Activated B cell treated with CpG ODN at 0.5 μM for 24 hours (primary cell): ENCODE data around the gene SRGAP3. TPM values are rescaled to one million over a fixed set of nuclear protein-coding genes. Genes with fewer than 3 reads are reported as not detected.
"Not testable (repeated sequence)": the region's sequence is repeated elsewhere in the genome, so short reads cannot be mapped to it uniquely, and the experiment has no call there.

Experiments used
- ATAC-seq: fragments of 200-7000 bp; cut with Tn5 transposase; one replicate; pipeline ENCODE4 v1.10.0; 2021; ENCODE audit warnings: low read depth, mild to moderate bottlenecking, moderate library complexity
- CTCF ChIA-PET: fragments of 350-600 bp; sonication (Branson Sonifier 250); formaldehyde crosslinking; loops from one replicate; lab custom pipeline; 2021; ENCODE audit warnings: antibody characterized with exemption; lab: Charles Lee
- POLR2A ChIA-PET: fragments of 350-600 bp; sonication (Branson Sonifier 250); formaldehyde crosslinking; loops from one replicate; lab custom pipeline; 2021; ENCODE audit warnings: antibody characterized with exemption; lab: Charles Lee
- DNase-seq: peaks from one replicate; pipeline ENCODE4 v3.0.0; 2022
- H3K27ac Mint-ChIP-seq: one replicate; pipeline ENCODE4 v1.8.0; 2020; ENCODE audit warnings: mixed read lengths
- H3K27me3 Mint-ChIP-seq: one replicate; pipeline ENCODE4 v1.8.0; 2021; ENCODE audit warnings: mixed read lengths
- H3K36me3 Mint-ChIP-seq: one replicate; pipeline ENCODE4 v1.8.0; 2021; ENCODE audit warnings: low read depth, mixed read lengths
- H3K4me1 Mint-ChIP-seq: one replicate; pipeline ENCODE4 v1.8.0; 2021; ENCODE audit warnings: mixed read lengths
- H3K4me3 Mint-ChIP-seq: one replicate; pipeline ENCODE4 v1.8.0; 2020; ENCODE audit warnings: mild to moderate bottlenecking, mixed read lengths
- H3K9me3 Mint-ChIP-seq: one replicate; pipeline ENCODE4 v1.8.0; 2020; ENCODE audit warnings: mixed read lengths
- intact Hi-C: fragments of 100-400 bp; cut with micrococcal nuclease; formaldehyde crosslinking; loops from one replicate; pipeline ENCODE4 v1.15.1; 2024
- total RNA-seq: library from RNA; stranded (reverse); gene quantifications from 2 replicates; pipeline ENCODE4 v1.2.3, GENCODE V29; 2022
- TF ChIP-seq, protein P1 (sequence below): fragments of 200-600 bp; IDR thresholded peaks from one replicate; pipeline ENCODE4 v1.8.0; 2022; ENCODE audit warnings: antibody characterized with exemption, mild to moderate bottlenecking

SRGAP3 gene
- 0.20 and 0.58 TPM in 2 replicates for total RNA-seq

DNA sequence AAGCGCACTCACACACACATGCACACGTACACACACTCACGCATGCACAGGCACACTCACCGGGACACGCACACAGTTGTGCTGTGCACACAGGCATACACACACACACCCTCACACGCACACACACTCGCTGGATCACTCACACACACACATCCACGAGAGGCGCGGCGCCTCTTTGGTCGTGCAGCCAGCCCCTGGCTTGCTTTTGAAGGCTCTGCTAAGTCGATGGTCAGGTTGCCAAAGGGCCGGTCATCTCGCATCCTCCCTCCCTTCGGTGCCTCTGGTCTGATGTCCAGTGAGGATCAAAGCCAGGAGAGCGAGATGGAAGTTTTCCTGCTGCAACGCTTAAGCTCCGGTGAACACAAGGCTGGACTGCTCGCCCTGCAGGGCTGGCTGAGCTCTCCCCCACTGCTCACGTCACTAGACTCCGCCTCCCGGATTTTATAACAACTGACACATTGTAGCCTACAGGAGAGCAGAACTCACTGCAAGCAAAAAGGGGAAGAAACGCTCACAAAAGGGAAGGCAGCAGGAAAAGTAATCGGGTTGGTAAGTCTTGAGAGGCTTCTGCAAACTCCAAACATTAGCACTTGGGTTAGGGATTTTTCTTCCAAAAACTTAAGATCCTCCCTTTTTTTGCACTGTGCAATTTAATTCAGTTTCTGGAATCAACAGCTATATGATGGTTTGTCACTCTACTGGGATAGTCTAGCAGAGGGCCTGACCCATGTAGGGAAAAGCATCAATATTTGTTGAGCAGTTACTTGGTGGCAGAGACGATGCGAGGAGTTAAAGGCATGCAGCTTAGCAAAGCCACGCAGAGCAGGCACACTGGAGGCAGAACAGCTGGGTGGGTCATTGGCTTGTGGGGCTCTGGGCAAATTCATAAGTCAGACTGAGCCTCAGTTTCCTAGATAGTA is at the start of gene SRGAP3:
Gene SRGAP3 (minus strand): TSS at position 374 of the 920 bp plus-strand sequence. CDS start 695 bp downstream, outside the sequence.
- Mint-ChIP-seq H3K9me3 (no peaks in the 10 kb centered on the region), H3K4me3 (peak within 1 kb of the TSS; percentile 86), H3K36me3 (no peaks in the 10 kb centered on the region), H3K27ac (peak within 1 kb of the TSS; percentile 50), H3K4me1 (peaks cover 19% of the 10 kb centered on the region), H3K27me3 (peaks cover 5% of the 10 kb centered on the region)
- ATAC-seq (peak; percentile 100), DNase-seq (peak; percentile 60)
- ChIA-PET CTCF (interaction anchor here (0.9 to 1.6 kb wide), 3 partner anchors 54 to 283 kb away, joined by 3 to 4 read pairs (median 3); no protein-coding TSS in a partner anchor), POLR2A (no interaction called here)
- intact Hi-C loops, result loop anchor here (1.0 to 5.0 kb wide), 2 partner anchors 81 to 287 kb away; partner anchors contain the start of gene RAD18
- TF ChIP-seq, protein P1, sequence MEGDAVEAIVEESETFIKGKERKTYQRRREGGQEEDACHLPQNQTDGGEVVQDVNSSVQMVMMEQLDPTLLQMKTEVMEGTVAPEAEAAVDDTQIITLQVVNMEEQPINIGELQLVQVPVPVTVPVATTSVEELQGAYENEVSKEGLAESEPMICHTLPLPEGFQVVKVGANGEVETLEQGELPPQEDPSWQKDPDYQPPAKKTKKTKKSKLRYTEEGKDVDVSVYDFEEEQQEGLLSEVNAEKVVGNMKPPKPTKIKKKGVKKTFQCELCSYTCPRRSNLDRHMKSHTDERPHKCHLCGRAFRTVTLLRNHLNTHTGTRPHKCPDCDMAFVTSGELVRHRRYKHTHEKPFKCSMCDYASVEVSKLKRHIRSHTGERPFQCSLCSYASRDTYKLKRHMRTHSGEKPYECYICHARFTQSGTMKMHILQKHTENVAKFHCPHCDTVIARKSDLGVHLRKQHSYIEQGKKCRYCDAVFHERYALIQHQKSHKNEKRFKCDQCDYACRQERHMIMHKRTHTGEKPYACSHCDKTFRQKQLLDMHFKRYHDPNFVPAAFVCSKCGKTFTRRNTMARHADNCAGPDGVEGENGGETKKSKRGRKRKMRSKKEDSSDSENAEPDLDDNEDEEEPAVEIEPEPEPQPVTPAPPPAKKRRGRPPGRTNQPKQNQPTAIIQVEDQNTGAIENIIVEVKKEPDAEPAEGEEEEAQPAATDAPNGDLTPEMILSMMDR, result no peak

DNA sequence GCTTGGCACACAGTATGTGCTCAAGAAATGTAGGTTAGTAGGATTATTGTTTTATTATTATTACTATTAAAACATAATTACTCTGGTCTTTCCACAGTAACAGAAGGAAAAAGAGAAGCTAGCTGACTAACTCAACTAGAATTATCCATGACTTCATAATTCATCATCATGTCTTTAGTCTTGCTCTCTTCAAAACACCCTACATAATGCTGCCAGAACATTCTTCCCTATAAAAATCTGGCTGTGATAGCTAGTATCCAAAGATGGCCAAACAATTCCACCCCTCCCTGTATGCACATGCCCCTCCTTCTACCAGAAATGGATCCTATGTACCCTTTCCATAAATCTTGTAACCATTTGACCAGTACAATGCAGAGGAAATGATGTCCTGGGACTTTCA is 48.8 kb upstream of the SRGAP3 start:
- DNase-seq (no peak), ATAC-seq (no peak)
- ChIA-PET POLR2A (no interaction called here), CTCF (interaction anchor here (1.0 kb wide), 1 partner anchor 327 kb away, joined by 3 read pairs; no protein-coding TSS in a partner anchor)
- Mint-ChIP-seq H3K4me3 (no peak overlapping the region), H3K4me1 (peaks cover 7% of the 10 kb centered on the region), H3K27ac (no peak overlapping the region), H3K9me3 (no peaks in the 10 kb centered on the region), H3K27me3 (peaks cover 20% of the 10 kb centered on the region), H3K36me3 (no peaks in the 10 kb centered on the region)
- TF ChIP-seq, protein P1, result no peak
- intact Hi-C loops, result no loop called here

DNA sequence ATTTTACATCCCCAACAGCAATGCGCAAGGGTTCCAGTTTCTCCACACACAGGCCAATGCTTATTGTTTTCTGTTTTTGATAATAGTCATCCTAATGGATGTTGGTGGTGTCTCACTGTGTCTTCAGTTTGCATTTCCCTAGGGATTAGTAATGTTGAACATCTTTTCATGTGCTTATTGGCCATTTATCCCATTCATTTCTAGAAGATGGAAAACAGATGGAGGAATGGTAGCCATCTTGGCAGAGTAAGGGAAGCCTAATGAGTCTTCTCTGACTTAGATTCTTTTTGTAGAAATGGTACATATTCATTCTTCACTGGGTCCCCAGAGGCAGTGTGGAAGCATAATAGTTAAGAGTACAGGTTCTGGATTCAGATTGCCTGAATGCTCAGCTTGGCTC is 46.8 kb upstream of the SRGAP3 start:
- intact Hi-C loops, result no loop called here
- H3K27me3 Mint-ChIP-seq, result peaks cover 12% of the 10 kb centered on the region
- no peak overlapping the region for H3K4me3 Mint-ChIP-seq
- TF ChIP-seq, protein P1, result no peak
- CTCF ChIA-PET, result no interaction called here
- no peak overlapping the region for H3K27ac Mint-ChIP-seq
- no peaks in the 10 kb centered on the region for H3K4me1 Mint-ChIP-seq
- POLR2A ChIA-PET, result no interaction called here
- ATAC-seq, result no peak
- no peak for DNase-seq
- no peaks in the 10 kb centered on the region for H3K36me3 Mint-ChIP-seq
- H3K9me3 Mint-ChIP-seq, result no peaks in the 10 kb centered on the region

DNA sequence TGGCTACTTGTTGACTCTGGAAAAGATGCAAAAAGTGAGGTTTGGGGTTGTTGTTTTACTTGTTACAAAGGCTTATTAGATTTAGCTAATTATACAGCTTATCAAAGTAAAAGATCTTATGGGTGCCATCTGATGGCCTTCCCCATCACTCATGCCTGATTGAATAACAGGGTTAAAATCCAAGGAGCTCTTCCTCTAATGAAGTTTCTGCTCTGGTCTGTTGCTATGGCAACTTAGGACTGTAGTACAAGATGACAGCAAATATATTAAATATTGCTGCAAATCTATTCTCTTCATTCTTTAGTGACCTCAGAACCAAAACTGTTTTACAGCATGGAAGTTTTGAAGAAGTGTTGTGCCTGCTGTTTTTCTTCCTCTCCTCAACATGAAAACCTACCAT is 45.6 kb upstream of the SRGAP3 start:
- Mint-ChIP-seq H3K9me3 (no peaks in the 10 kb centered on the region), H3K27me3 (peaks cover 13% of the 10 kb centered on the region), H3K36me3 (no peaks in the 10 kb centered on the region), H3K4me3 (no peak overlapping the region), H3K4me1 (no peaks in the 10 kb centered on the region), H3K27ac (no peak overlapping the region)
- intact Hi-C loops, result no loop called here
- CTCF ChIA-PET, result no interaction called here
- TF ChIP-seq, protein P1, result no peak
- DNase-seq (no peak), ATAC-seq (no peak)
- POLR2A ChIA-PET, result no interaction called here

DNA sequence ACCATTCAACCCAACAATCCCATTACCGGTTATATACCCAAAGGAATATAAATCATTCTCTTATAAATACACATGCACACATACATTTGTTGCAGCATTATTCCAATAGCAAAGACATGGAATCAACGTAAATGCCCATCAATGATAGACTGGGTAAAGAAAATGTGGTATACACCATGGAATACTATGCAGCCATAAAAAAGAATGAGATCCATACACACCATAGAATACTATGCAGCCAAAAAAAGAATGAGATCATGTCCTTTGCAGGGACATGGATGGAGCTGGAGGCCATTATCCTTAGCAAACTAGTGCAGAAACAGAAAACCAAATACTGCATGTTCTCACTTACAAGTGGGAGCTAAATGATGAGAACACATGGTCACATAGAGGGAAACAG is 44.5 kb upstream of the SRGAP3 start:
- peaks cover 17% of the 10 kb centered on the region for H3K27me3 Mint-ChIP-seq
- ATAC-seq, H3K4me1 Mint-ChIP-seq, H3K9me3 Mint-ChIP-seq, H3K27ac Mint-ChIP-seq, H3K36me3 Mint-ChIP-seq, POLR2A ChIA-PET, DNase-seq, H3K4me3 Mint-ChIP-seq, intact Hi-C loops, CTCF ChIA-PET: not testable (repeated sequence)
